HTERT RPE-1 (cell line): ENCODE results near the gene HOXD12.

Experiments
- in situ Hi-C: fragments of 300-500 bp; cut with MboI; formaldehyde crosslinking; loops from 4 replicates; pipeline ENCODE4 v1.14.3; 2020; ENCODE audit warnings: low sequenced_read_pairs

HOXD12 gene

DNA sequence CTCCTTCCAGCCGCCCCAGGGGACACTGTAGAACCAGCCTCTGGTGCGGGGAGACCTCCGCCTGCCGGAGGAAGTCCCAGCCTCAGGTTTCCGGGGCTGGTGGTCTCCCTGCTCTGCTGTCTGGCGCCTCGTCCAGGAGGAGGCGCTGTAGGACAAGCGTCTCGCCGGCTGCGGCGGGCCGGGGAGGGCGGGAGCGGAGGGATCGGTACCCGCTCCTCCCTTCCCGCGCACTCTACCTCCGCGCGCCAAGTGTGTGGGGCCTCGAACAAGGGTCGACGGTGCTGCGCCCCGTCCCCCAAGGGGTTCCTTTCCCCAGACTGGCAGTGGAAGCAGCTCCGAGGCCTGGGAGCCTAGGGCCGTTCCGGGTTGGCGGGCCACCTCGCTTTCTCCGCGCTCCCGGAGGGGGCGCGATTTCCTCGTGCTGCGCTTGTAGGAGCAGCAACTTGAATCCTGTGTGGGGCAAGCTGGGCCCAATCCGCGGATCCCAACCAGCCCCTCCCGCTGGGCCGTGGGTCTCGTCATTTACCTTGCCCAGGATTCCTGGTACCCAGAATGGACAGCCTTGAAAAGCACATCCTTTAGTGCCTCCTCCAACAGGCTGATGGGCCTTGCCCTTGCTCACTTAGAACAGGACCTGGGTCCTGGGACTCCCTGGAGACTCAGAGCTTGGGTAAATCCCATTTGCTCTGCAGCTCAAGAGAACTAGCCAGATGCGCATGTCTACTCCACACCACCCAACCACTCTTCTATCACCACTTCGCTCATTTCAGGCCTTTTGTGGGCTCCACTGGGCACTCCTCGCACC, 41.1 kb downstream of the HOXD12 start:
- in situ Hi-C loops: loop anchor here (25.0 kb wide), 1 partner anchor 497 kb away; no protein-coding TSS in a partner anchor

DNA sequence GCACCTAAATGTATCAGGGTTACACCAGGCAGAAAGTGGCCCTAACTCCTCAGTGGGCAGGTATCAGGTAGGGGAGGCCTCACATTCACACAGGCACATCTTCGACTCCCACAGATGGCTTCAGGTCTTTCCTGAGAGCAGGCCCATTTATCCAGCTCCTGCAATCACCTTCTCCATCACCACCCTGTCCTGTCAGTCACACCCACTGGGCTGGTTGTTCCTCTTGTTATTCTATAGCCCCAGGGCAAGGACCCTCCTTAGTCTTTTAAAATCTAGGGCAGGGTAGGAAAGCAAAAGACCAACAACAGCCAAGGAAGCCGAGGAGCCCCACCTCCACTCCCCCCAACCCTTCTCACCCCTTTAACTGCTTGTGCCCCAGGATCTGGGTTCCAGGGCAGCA, 42.7 kb downstream of the HOXD12 start:
- in situ Hi-C loops: loop anchor here (25.0 kb wide), 1 partner anchor 495 kb away; no protein-coding TSS in a partner anchor

DNA sequence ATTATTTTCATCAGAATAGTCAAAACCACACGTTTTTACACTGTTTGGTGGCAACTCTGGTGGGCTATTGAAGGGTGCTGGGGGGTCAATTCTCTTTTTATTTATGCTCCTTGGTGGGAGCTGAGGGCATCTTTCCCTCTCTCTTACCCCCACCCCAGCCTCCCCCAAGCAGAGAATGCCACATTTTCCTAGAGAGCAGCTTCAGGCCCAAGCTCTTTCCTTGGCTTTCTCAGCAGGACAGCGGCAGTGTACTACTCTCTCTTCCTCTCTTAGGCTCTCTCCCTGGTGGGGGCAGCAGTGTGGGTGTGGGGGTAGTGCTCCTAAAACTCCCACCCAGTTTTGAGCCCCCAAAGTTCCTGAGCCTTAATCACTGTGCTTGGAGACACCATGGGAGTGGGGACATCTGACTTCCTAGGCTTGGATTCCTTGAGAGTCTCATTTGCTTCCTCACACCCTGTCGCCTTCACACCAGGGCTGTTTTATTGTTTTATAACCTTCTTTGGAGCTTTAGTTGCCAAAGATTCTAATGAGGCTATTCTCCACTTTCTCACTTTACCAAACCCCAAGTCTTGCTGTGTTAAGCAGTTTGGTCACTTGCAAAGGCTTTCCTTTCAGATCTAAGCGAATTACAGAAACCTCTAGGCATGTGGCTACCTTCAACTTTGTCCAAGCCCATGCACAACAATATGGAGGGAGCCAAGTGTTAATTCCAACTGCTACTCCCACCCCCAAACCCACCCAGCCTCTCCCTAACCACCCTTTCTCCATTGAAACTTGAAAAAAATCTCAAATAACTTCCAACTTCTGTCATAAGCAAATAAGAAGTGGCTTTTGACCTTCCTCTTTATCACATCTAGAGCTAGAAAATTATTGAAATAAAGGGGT, 45.7 kb downstream of the HOXD12 start:
- in situ Hi-C loops: loop anchor here (25.0 kb wide), 1 partner anchor 492 kb away; no protein-coding TSS in a partner anchor

DNA sequence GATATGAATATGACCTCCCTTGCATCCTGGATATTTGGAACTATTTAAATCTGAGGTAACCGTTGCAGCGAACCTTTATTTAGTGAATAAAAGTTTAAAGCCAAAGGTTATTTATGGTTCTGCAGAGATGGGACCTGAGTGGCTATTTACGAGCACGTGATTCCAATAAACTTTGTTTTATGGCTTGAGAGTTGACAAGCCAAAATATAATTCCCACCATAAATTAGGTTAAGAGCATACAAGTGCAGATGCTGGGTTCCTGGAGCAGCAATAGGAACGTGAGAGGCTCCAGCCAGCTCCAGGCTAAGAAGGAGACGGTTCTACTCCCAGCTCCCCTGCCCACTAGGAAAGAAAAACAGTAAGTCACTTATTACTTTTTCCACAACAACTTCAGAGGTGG, 46.5 kb downstream of the HOXD12 start:
- in situ Hi-C loops: loop anchor here (25.0 kb wide), 1 partner anchor 491 kb away; no protein-coding TSS in a partner anchor

DNA sequence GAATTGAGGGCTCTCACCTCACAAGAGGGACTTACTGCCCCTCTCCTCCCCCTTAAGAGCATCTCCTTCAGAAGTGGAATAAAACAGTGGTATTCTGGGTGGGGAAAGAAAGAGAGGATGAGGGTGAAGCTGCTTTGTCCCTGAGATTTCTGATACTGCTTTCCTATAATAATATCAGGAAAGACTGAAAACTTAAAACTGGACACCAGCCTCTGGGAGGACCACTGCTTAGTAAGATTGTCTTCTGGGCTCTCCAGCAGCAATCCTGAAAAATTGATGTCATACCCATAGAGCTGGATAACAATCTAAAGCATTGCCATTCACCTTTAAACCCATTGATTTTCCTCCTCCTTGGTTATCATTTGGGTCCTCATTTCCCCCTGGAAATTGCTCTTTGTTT, 47.0 kb downstream of the HOXD12 start:
- in situ Hi-C loops: loop anchor here (25.0 kb wide), 1 partner anchor 491 kb away; no protein-coding TSS in a partner anchor

DNA sequence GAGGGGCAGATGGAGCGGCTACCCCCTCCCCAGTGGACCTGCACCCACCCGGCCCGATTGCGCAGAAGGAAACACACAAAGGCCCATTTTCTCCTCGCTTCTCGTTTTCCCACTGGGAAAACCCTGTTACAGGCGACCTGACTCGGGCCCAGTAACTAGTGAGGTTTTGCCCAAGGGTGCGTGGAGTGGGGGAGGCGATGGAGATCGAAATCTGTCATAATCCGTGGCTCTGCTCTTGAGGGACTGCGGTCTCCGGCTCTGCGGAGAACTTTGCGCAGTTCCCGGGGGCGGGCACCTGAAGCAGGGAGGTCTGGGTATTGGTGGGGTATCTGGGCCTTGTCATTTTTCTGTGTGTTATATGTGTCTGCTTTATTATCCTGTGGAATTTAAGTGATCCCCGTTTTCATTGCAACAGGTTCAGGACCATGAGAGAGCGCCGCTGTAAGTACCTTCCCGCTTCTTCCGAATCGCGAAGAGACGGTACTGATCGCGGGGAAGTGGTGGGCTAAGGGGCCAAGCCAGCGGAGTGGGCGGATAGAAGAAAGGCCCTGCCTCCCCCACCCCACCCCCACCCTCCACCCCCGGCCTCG, 47.7 kb downstream of the HOXD12 start:
- in situ Hi-C loops: loop anchor here (25.0 kb wide), 1 partner anchor 490 kb away; no protein-coding TSS in a partner anchor

DNA sequence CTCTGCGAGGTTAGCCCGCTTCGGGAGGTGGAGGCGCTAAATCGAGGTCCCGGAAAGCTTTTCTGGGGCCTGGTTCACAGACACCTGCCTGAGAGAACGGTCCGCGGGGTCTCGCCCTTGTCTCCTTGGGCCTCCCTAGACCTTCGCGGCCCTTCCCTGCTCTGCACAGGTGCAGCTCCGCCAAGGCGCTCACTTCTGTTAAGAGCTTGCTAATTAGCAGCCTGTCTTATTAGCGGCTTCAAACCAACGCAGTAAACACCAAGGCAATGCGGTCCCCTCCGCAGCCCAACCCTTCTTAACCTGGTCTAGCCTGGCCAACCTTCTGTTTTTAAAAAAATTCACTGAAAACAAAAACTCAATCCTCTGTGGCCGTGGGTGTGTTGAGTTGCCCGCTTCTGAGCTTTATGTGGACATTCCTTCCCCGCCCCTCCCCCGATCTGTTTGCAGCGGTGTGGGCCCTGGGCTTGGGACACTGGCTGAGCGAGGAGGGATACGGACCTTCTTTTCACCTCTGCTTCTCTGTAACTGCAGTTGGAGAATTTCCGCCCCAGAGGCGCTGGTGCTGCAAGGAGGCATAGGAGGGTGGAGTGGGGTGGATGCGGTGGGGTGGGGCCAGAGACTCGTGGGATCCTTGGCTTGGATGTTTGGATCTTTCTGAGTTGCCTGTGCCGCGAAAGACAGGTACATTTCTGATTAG, 48.4 kb downstream of the HOXD12 start:
- in situ Hi-C loops: loop anchor here (25.0 kb wide), 1 partner anchor 489 kb away; no protein-coding TSS in a partner anchor

DNA sequence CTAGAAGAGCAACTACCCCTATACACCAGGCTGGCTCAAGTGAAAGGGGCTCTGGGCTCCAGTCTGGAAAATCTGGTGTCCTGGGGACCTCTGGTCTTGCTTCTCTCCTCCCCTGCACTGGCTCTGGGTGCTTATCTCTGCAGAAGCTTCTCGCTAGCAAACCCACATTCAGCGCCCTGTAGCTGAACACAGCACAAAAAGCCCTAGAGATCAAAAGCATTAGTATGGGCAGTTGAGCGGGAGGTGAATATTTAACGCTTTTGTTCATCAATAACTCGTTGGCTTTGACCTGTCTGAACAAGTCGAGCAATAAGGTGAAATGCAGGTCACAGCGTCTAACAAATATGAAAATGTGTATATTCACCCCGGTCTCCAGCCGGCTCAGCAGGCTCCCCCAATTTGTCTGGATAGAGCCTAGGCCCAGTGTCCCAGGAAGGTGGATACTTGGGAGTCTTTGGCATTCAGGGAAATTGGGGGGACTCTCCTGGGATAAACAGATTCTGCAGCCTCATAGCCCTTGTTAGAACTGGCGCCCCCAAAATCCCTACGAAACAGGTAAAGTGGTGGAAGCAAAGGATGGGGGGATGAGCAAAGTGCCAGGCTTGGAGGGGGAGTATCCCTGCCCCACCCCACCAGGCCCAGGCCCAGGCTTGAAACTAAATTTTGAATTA, 49.3 kb downstream of the HOXD12 start:
- in situ Hi-C loops: loop anchor here (25.0 kb wide), 1 partner anchor 488 kb away; no protein-coding TSS in a partner anchor

DNA sequence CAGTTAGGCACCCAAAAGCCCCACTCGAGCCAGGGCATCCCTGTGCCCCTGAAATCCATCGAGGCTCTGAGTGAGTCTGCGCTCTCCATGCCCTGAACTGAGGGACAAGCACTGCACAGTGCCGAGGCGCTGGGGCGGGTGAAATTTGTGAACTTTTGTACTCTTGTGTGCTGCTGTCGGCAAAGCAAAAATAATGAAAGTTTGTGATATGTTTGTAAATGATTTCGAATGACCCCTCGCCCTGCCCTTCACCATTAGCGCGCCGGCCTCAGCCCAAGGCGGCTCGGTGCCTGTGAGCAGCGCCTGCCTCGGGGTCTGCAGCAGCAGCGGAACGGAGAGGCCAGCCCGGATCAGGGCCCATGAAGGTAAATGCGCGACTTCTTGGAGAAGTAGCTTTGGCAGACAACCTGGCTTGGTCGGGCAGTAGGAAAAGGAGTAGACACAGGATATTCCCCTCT, 49.9 kb downstream of the HOXD12 start:
- in situ Hi-C loops: loop anchor here (25.0 kb wide), 1 partner anchor 488 kb away; no protein-coding TSS in a partner anchor

DNA sequence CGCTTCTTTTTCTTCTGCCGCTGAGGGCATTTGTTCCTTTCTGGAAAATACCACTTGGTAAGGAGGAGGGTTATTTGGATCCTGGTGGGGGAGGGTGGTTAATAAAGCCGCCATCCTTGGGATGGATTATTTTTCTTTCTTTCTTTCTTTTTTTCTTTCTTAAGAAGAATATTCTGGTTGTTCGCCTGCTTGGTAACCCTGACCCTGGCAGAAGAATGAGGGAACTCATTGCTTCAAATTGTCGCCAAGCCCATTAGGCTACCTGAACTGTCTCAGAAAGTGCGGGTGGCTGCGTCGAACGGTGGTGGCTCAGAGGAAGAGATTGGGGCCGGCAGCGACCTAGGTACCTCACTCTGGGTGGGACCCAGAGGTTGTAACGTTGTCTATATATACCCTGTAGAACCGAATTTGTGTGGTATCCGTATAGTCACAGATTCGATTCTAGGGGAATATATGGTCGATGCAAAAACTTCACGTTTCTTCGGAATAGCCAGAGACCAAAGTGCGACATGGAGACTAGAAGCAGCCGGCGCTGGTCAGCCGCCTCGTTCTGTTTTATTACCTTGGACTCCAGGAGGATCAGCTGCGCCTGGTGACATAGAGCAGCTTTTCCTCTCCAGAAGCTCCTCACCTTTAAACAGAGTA, 50.5 kb downstream of the HOXD12 start:
- in situ Hi-C loops: loop anchor here (25.0 kb wide), 1 partner anchor 487 kb away; no protein-coding TSS in a partner anchor

DNA sequence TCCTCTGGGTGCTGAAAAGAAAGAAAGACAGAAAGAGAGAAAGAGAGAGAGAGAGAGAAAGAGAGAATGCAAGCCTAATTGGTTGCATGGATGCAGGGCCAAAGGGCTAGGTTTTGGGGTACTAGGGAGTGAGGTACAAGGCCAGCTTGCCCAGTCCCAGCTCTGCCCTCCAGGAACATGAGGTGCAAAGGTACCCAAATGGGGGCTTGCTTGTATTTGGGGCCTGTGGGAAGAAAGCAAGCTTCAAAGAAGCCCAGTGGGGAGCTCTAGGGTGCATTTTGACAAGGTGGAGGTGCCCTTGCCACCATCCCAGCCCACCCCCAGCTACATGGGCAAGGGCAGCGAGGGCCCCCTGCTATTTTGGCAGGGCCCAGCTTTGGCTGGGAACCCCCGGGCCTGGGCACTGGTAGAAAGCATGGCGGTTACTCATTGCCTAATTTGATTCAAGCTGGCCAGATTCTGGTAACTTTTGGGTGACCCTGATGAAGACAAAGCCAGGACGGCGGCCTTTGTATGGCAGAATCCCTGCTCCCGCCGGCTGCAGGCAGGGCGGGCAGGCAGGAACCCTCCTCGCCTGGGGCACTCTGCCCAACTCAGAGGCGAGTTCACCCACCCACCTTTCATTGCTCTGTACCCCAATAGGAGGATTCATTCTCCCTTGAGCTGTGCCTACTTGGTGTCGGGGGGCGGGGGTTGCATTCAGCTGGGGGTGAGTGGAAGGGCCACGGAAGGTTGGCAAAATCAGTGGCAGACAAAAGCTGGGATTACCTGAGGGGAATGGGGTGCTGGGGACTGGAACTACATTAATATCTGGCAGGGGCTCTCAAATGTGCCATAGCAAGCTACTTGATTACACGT, 51.2 kb downstream of the HOXD12 start:
- in situ Hi-C loops: no loop called here

DNA sequence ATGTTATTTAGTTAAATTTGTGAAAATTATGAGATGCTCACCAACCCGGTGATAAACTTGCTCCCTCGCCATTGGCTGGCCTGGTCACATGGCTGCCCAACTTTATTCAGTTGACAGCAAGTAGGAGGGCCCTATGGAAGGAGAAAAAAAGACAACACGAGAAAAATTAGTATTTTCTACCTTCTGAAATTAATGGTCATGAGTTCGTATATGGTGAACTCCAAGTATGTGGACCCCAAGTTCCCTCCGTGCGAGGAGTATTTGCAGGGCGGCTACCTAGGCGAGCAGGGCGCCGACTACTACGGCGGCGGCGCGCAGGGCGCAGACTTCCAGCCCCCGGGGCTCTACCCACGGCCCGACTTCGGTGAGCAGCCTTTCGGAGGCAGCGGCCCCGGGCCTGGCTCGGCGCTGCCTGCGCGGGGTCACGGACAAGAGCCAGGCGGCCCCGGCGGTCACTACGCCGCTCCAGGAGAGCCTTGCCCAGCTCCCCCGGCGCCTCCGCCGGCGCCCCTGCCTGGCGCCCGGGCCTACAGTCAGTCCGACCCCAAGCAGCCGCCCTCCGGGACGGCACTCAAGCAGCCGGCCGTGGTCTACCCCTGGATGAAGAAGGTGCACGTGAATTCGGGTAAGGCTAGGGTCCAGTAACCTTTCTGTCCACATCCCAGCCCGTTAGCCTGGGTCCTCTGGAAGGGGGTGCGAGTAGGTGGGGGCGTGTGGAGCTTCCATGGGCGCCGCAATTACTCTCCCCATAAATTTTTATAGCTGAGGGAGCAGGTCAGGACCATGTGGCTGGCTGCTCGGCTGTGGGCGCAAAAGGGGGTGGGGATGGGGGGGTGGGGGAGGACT, 52.1 kb downstream of the HOXD12 start, which contains the start of gene HOXD4:
TSS of gene HOXD4 (plus strand) at position 109 of the 846 bp plus-strand sequence. CDS start at position 193, 84 bp downstream.
- in situ Hi-C loops: no loop called here
